ENCODE measurements around the gene LSM11.

LSM11 gene

DNA sequence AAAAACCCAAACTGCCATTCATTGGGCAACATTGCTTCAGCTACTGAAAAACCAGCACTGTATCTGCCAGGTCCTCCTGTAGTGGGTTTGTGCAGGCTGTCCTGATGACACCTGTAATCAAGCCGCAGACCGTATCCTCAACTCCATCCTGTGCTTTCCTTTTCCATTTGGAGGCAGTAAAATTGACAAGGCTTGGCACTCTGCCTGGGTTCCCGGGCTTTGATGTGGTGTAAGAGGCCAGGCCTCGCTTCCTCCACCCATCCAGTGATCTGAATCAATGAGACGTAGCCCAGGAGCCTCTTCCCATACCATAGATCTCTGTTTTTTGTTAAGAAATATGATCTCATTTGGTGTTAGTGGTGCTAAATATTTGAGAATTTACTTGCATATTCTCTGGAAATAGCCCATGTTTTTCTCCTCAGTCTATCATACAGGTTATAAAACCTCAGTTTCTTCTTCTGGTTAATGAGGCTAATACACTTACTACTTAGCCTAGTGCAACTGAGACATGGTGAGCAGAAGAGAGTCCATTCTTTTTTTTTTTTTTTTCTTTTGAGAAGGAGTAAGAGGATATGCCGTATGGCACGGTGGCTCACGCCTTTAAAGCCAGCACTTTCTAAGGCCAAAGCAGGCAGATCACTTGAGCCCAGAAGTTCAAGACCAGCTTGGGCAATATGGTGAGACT lies 34.8 kb downstream of the LSM11 start:
- DNase-seq: no peak

DNA sequence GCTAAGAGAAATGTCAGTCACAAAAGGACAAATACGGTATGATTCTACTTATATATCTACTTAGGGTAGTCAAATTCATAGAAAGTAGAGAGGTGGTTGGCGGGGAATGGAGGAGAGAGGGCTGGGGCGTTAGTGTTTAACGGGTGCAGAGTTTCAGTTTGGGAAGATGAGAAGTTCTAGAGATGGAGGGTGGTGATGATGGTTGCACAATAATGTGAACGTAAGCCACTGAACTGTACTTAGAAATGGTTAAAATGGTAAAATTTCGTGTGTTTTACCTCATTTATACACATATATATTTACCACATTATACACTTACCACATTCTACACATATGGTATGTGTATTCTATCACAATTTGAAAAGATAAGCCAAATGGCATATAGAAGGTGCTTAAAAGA lies 35.7 kb downstream of the LSM11 start:
- DNase-seq: no peak

DNA sequence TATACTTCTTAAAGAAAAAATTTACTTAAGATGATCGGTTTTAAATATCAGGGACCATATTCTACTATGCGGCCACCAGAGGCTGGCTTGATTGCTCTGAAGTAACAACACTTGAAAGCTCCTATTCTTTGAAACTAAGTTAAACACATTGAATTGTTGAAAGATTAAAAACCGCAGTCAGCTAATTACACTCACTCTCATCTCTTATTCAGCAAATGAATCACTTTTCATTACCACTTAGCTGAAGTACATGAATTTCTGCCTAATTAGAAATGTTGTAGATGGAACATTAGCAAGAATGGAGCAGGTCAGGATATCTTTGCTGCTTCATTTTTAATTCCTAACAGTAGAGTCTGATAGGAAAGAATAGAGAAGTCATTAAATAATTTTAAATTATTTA lies 42.3 kb downstream of the LSM11 start:
- DNase-seq: no peak

DNA sequence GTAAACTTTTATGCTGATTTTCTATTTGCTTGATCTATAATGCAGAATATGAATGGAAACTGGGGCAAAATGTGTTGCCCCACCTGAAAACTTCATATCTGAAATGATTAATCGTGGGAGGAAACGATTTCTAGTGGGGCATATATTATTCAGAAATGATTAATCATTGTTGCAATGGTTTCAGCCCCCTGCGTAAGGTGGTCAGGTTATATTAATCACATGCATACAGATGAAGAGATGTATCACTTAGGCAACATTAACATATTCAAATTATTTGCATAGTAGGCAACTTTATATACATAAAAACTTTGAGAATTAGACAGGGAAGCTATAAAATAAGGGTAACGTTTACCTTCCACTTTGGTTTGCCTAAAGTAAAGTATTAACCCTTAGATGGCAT lies 49.8 kb downstream of the LSM11 start:
- no peak for DNase-seq

DNA sequence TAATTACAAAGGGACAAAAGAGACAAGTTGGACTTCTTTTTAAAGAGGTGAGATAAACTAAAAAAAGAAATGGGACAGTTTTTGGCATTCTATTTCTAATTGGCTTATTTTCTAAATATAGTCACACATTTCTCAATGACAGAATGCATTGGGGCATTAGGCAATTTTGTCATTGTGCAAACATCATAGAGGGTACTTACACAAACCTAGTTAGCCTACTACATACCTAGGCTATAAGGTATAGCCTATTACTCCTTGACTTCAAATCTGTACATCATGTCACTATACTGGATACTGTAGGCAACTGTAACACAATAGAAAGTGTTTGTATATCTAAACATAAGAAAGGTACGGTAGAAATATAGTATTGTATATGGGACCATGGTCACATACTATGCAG lies 56.1 kb downstream of the LSM11 start:
- DNase-seq: no peak

DNA sequence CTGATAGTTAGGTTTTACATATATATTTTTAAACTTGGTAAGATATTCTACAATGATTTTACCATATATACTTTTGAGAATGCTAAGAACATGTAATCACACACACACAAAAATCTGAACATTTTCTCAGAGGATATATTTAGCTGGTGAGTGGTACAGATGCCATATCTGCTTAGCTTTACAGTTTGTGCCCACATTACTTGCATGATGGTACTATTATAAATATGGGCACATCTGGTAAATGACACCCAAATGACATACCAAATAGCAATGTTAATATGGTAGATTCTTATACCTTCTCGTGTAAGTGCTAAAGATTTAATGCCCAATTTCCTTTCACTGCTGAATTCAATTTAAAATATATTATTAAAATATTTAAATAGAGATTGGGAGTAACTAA lies 56.6 kb downstream of the LSM11 start:
- DNase-seq: no peak

DNA sequence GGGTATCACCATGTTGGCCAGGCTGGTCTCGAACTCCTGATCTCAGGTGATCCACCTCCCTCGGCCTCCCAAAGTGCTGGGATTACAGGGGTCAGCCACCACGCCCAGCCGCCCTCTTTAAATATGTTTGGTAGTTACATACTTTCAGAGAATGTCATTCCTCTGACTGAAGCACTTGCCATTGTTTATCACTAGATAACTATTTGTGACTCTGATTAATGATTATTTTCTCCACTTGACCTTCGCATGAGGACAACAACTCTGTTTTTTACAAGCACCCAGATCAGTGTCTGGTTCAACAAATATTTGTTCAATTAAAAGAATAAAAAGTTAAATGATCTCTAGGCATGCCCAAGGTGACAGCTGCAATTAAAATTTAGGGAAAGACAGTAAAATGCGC lies 59.2 kb downstream of the LSM11 start:
- no peak for DNase-seq

DNA sequence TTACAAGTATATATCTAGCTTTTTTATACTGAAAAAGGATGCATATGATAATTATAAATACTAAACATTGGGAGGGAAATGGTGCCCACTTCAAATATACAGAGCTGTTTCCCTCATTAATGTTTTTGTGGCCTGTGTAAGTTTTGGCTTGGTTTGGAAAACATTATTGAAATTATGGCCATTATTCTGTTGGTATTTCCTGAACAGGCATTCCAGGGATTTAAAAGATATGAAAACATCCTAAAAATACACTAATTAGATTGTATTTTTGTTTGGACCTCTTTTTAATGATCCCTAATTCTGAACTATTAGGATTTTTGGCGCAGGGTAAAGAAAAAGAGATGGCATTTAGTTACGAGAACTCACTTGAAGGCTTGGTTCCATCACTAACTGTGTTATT lies 64.5 kb downstream of the LSM11 start:
- DNase-seq: no peak
